ENCODE measurements around the gene COPE.
"Not testable (repeated sequence)": the region's sequence is repeated elsewhere in the genome, so short reads cannot be mapped to it uniquely, and the experiment has no call there.

- not testable (repeated sequence) for TF ChIP-seq CTCF (IDR thresholded peaks at IDR 0.05); EZH2 (IDR thresholded peaks at IDR 0.05; ENCODE audit: borderline replicate concordance, insufficient read depth, low read depth, low read length, poor library complexity, severe bottlenecking)
Observed at GRCh38 chr19:18917593-18917992, 1.6 kb downstream of the COPE start.

Data from B cell (primary cell).